BLaER1 treated with 17β-estradiol and CSF1 and Interleukin-3, amounts not matched to agents 10 nM and 100 nM (cell line): Measurements from ENCODE around the gene CD151.

Experiments used
- H3K27ac ChIP-seq, 11 experiments: shearing (Covaris generic); formaldehyde crosslinking; 2 replicates each; pipeline ENCODE4 v1.8.1; 2022
- H3K27me3 ChIP-seq, 11 experiments: shearing (Covaris generic); formaldehyde crosslinking; 2 replicates each; pipeline ENCODE4 v1.8.1; 2022
- H3K36me3 ChIP-seq, 11 experiments: shearing (Covaris generic); formaldehyde crosslinking; 2 replicates each; pipeline ENCODE4 v1.8.1; 2022
- H3K4me1 ChIP-seq, 10 experiments: shearing (Covaris generic); formaldehyde crosslinking; 2 replicates each; pipeline ENCODE4 v1.8.1; 2022
- H3K4me2 ChIP-seq, 11 experiments: shearing (Covaris generic); formaldehyde crosslinking; 2 replicates each; pipeline ENCODE4 v1.8.1; 2022
- H3K4me3 ChIP-seq, 10 experiments: shearing (Covaris generic); formaldehyde crosslinking; 2 replicates each; pipeline ENCODE4 v1.8.1; 2022
- H3K9ac ChIP-seq, 11 experiments: shearing (Covaris generic); formaldehyde crosslinking; 2 replicates each; pipeline ENCODE4 v1.8.1; 2022
- H3K9me3 ChIP-seq, 11 experiments: shearing (Covaris generic); formaldehyde crosslinking; replicated peaks in 1 of 11; 2 replicates each; pipeline ENCODE4 v1.8.1; 2022
- H4K20me1 ChIP-seq, 11 experiments: shearing (Covaris generic); formaldehyde crosslinking; 2 replicates each; pipeline ENCODE4 v1.8.1; 2022
- Cebpa-rat ChIP-seq, 11 experiments: shearing (Covaris generic); IDR thresholded peaks; 2 replicates each; pipeline ENCODE4 v1.8.1; 2022

The CD151 gene

DNA sequence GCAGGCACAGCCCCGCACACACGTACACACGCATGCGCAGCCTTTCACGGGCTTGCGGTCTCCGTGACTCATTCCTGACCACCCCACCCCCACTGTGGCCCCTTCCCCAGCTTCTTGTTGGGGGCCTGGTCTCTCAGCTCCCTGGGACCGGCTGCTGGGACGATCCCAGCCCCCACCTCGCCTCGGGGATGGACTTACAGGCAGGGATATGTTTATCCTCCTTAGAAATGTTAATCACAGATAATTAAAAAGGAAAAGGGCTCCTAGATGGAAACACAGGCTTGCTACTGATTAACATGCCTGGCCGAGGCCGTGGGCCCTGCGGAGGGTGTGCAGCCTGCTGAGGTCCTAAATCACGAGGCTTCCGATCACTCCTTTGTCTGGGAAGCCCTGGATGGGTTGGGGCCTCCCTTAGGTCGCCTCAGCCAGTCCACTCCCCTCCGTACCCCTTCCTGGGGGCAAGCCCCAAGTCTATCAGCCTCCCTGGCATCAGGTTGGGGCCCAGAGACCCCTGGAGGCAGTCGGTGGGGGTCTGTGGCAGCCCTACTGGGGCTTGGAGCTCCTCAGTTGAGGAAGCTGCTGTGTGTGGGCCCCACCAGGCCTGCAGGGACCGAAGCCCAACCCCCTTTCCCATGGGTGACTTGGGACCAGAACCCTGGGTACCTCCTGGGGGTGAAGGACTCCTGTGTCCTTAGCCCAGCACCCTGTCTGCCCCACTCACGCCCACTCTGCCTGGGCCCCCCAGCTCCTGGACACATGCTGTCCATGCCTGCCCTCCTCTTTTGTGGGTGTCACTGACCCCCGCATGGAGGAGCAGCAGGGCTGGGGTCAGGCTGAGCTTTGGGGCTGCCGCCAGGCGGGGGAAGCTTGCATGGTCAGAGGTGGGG lies 30.5 kb downstream of the CD151 start:
- Histone ChIP-seq H3K36me3 (peaks cover 0 to 74% (median 16%) of the 10 kb centered on the region in 11 experiments; a peak in 11 of 22 replicates), H3K9me3 (no peaks in the 10 kb centered on the region), H3K27me3 (no peaks in the 10 kb centered on the region), H3K27ac (peak overlapping the region in 1 of 11 experiments; percentile 2; a peak in 2 of 22 replicates), H3K4me3 (no peak overlapping the region), H4K20me1 (peaks cover 16 to 100% (median 72%) of the 10 kb centered on the region in 11 experiments; a peak in 20 of 22 replicates), H3K4me1 (peaks cover 13 to 39% (median 25%) of the 10 kb centered on the region in 10 experiments; a peak in 19 of 20 replicates), H3K4me2 (no peak overlapping the region), H3K9ac (peak overlapping the region in 2 of 11 experiments; percentile 15 to 33; a peak in 1 of 22 replicates)
- TF ChIP-seq Cebpa-rat (IDR thresholded peaks at IDR 0.05), result no peak

DNA sequence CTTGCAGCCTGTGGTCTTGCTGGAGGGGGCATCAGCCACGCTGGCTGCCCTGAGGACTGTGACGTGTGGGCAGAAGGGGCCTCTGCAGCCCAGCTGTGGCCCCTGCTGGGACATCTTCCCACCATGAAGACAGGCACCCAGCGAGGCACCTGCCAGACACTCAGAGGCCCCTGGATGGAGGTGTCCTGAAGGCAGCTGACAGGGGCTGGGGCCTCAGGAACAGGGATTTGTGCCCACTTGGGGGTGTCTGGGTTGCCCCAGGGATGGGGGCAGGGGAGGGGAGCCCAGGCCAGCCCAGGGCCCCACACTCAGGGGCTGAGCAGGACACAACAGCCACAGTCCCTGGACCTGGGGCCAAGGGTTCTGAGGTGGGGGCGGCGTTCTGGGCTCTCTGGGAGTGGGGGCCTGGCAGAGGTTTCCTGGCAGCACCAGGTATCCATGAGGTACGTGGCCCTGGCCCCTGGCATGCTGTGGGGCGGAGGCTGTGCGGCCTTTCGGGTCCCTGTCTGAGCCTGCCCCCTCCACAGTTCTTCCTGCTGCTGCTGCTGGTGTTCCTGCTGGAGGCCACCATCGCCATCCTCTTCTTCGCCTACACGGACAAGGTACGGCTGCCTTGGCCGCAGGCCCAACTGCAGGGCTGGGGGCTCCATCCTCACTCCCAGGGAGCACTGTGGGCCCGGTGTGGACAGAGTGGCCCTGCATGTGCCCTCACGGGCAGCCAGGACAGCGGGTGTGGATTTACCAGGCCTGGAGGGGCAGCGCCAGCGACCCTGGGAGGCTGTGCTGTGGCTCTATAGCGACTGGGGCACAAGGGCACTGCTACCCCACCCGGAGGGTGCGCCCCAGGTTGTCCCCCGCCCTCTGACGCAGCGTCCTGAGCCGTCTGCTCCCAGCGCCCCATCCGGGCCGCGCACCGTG lies 31.4 kb downstream of the CD151 start:
- Histone ChIP-seq H3K4me2 (no peak overlapping the region), H3K9ac (0 out of 22 replicates have a peak overlapping the region, but pooled peaks of 1 of the 11 experiments have one; percentile 33), H3K27me3 (no peaks in the 10 kb centered on the region), H3K27ac (no peak overlapping the region), H3K4me1 (peaks cover 7 to 35% (median 23%) of the 10 kb centered on the region in 10 experiments; a peak in 19 of 20 replicates), H4K20me1 (peaks cover 16 to 100% (median 75%) of the 10 kb centered on the region in 11 experiments; a peak in 20 of 22 replicates), H3K4me3 (no peak overlapping the region), H3K36me3 (peaks cover 0 to 77% (median 21%) of the 10 kb centered on the region in 11 experiments; a peak in 16 of 22 replicates), H3K9me3 (no peaks in the 10 kb centered on the region)
- no peak for TF ChIP-seq Cebpa-rat (IDR thresholded peaks at IDR 0.05)

DNA sequence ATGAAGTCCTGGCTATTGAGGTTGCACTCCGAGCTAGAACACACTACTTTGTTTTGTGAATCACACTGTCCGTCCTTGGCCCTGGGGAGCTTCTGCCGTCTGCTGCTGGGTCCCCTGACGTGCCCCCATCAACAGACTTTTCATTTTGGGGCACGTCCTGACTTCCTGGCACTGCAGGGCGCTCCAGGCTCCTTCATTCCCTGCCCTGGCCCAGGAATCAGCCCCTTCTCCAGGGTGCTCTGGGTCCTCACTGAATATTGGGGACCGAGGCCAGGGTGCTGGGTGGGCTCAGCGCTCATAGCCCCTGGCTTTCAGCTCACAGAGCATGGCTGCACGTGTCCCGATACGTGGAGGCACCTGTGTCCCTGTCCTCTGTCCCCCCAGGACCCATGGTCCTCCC lies 32.1 kb downstream of the CD151 start:
- H3K27ac ChIP-seq, result no peak overlapping the region
- peaks cover 0 to 81% (median 22%) of the 10 kb centered on the region in 11 experiments; a peak in 16 of 22 replicates for H3K36me3 ChIP-seq

DNA sequence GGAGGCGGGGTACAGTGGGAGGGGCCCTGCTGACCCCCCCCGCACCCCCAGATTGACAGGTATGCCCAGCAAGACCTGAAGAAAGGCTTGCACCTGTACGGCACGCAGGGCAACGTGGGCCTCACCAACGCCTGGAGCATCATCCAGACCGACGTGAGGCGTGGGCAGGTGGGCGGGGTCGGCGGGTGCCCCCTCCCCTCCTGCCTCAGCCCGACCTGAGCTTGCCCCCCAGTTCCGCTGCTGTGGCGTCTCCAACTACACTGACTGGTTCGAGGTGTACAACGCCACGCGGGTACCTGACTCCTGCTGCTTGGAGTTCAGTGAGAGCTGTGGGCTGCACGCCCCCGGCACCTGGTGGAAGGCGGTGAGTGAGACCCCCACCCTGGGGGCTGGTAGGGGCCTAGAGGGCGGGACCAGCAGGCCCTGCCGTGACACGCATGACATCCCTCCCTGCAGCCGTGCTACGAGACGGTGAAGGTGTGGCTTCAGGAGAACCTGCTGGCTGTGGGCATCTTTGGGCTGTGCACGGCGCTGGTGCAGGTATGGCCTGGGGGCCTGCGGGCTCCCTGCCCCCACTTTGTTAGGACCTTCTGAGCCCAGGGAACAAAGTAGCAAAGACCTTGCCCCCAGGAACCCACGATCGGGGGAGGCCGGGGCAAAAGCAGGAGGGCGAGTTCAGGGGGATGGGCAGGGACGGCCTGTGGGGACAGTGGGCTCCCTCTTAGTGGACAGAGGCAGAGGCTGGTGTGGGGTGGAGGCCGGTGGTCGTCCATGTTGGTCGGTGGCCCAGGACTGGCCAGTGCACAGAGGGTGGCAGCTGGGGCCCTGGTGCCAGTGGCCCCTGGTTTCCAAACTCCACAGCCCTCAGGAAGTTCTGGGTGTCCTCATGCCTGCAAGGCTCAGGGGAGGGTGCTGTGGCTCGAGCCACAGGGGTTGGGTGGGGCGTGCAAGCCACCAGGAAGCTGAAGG lies 33.0 kb downstream of the CD151 start:
- H3K4me3 ChIP-seq, result no peak overlapping the region
- no peak overlapping the region for H3K4me2 ChIP-seq
- peaks cover 0 to 19% (median 7%) of the 10 kb centered on the region in 10 experiments; a peak in 10 of 20 replicates for H3K4me1 ChIP-seq
- no peak for TF ChIP-seq Cebpa-rat (IDR thresholded peaks at IDR 0.05)
- H3K9ac ChIP-seq, result no peak overlapping the region
- H4K20me1 ChIP-seq, result peaks cover 6 to 100% (median 61%) of the 10 kb centered on the region in 11 experiments; a peak in 18 of 22 replicates
- H3K36me3 ChIP-seq, result peaks cover 0 to 76% (median 25%) of the 10 kb centered on the region in 11 experiments; a peak in 16 of 22 replicates
- no peak overlapping the region for H3K27ac ChIP-seq
- H3K9me3 ChIP-seq, result no peaks in the 10 kb centered on the region
- no peaks in the 10 kb centered on the region for H3K27me3 ChIP-seq

More for the DNA sequence above, 32.1 kb downstream of the CD151 start:
- no peak overlapping the region for H3K4me2 ChIP-seq
- H3K9ac ChIP-seq, result no peak overlapping the region
- no peaks in the 10 kb centered on the region for H3K27me3 ChIP-seq
- H4K20me1 ChIP-seq, result peaks cover 11 to 100% (median 69%) of the 10 kb centered on the region in 11 experiments; a peak in 20 of 22 replicates
- H3K4me3 ChIP-seq, result no peak overlapping the region
- peaks cover 0 to 28% (median 15%) of the 10 kb centered on the region in 10 experiments; a peak in 17 of 20 replicates for H3K4me1 ChIP-seq
- no peaks in the 10 kb centered on the region for H3K9me3 ChIP-seq
- TF ChIP-seq Cebpa-rat (IDR thresholded peaks at IDR 0.05), result no peak

DNA sequence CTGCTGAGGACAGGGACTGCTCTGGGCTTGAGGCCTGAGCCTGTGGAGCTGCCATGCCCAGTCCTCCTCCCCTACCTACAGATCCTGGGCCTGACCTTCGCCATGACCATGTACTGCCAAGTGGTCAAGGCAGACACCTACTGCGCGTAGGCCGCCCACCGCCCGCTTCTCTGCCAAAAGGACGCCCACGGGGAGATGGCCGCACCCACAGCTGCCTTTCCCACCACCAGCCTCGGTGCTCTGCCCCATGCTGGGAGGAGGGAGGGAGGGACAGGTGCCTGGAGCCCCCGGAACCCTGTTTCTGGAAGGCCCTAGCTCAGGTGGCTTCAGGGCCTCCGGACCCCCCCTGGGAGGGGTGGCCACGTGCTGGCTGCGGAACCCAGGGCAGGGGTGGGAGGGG lies 33.7 kb downstream of the CD151 start:
- Histone ChIP-seq H3K9me3 (no peaks in the 10 kb centered on the region), H3K27me3 (no peaks in the 10 kb centered on the region), H3K27ac (no peak overlapping the region), H4K20me1 (peaks cover 6 to 99% (median 56%) of the 10 kb centered on the region in 11 experiments; a peak in 17 of 22 replicates), H3K4me1 (peaks cover 0 to 18% (median 2%) of the 10 kb centered on the region in 10 experiments; a peak in 7 of 20 replicates), H3K9ac (no peak overlapping the region), H3K4me2 (no peak overlapping the region), H3K36me3 (peaks cover 0 to 72% (median 27%) of the 10 kb centered on the region in 11 experiments; a peak in 17 of 22 replicates), H3K4me3 (no peak overlapping the region)
- no peak for TF ChIP-seq Cebpa-rat (IDR thresholded peaks at IDR 0.05)

DNA sequence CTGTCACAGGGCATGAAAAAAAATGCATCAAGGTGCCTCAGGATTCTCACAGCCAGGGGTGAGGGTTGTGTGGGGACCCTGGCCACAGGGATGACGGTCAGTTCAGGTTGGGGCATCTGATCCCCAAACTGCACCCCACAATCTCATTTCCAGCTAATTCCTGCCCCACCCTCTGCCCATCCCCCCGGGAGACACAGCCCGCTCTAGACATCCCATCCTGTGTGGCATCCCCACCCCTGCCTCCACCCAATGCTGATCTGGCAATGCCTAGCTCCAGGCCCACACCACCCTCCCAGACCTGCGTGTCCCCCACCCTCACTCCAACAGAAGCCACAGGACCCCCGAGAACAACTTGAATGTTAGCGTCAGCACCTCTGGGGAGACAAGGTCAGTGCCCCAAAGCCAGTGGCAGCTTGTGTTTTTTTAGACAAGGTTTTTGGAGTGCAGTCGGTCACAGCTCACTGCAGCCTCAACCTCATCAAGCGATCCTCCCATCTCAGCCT lies 35.2 kb downstream of the CD151 start:
- Histone ChIP-seq H3K4me3 (no peak overlapping the region), H3K36me3 (peaks cover 0 to 59% (median 33%) of the 10 kb centered on the region in 11 experiments; a peak in 17 of 22 replicates), H3K27ac (no peak overlapping the region), H4K20me1 (peaks cover 0 to 98% (median 48%) of the 10 kb centered on the region in 11 experiments; a peak in 17 of 22 replicates), H3K9ac (no peak overlapping the region), H3K4me1 (peaks cover 0 to 7% (median 0%) of the 10 kb centered on the region in 10 experiments; a peak in 3 of 20 replicates), H3K4me2 (no peak overlapping the region), H3K27me3 (no peaks in the 10 kb centered on the region), H3K9me3 (no peaks in the 10 kb centered on the region)
- no peak for TF ChIP-seq Cebpa-rat (IDR thresholded peaks at IDR 0.05)

DNA sequence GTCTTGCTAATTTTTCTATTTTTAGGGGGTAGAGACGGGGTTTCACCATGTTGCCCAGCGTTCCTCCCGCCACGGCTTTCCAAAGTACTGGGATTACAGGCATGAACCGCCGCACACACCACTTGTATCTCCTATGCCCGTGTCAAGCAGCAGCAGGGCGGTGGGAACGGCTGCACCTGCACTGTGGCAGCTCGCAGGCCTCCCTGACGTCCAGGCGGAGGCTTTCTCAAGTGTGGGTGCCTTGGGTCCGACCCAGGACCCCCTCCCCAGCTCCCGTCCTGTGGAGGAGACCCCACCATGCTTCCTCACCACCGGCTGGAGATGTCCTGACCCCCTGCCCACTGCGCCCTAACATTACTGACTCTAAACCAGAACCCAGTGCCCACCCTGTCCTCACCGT lies 35.6 kb downstream of the CD151 start:
- H3K27ac ChIP-seq, result no peak overlapping the region
- H3K9me3 ChIP-seq, result no peaks in the 10 kb centered on the region
- TF ChIP-seq Cebpa-rat (IDR thresholded peaks at IDR 0.05), result no peak
- peaks cover 0 to 54% (median 33%) of the 10 kb centered on the region in 11 experiments; a peak in 17 of 22 replicates for H3K36me3 ChIP-seq
- H3K4me2 ChIP-seq, result no peak overlapping the region
- H3K27me3 ChIP-seq, result no peaks in the 10 kb centered on the region
- peaks cover 0 to 7% (median 0%) of the 10 kb centered on the region in 10 experiments; a peak in 3 of 20 replicates for H3K4me1 ChIP-seq
- peaks cover 0 to 98% (median 45%) of the 10 kb centered on the region in 11 experiments; a peak in 17 of 22 replicates for H4K20me1 ChIP-seq
- no peak overlapping the region for H3K4me3 ChIP-seq
- no peak overlapping the region for H3K9ac ChIP-seq
